Measurements from ENCODE around the gene FAM78B.
A peak's percentile ranks its signal among the peaks of the same experiment; 100 is the strongest.

GRCh38 chr1:166164995-166165660 is 1.7 kb downstream of the FAM78B start:
- TF ChIP-seq CTCF (IDR thresholded peaks at IDR 0.05): peak; percentile 77
- no peak for TF ChIP-seq POLR2AphosphoS5 (IDR thresholded peaks at IDR 0.05; ENCODE audit: low read depth, low read length)
